Colonic mucosa (tissue), 4 donors: Measurements from ENCODE around the gene TSHZ2. TPM values are rescaled to one million over a fixed set of nuclear protein-coding genes. Genes with fewer than 3 reads are reported as not detected.

Source experiments
- DNase-seq: peaks from one replicate; pipeline ENCODE4 v3.0.0-alpha.2; 2020
- H3K27ac ChIP-seq: fragments of 200-600 bp; one replicate; pipeline ENCODE4 v1.8.0; 2021
- H3K27me3 ChIP-seq: fragments of 200-600 bp; one replicate; pipeline ENCODE4 v1.8.0; 2021
- H3K36me3 ChIP-seq: fragments of 200-600 bp; one replicate; pipeline ENCODE4 v1.8.0; 2021
- H3K4me1 ChIP-seq: fragments of 200-600 bp; one replicate; pipeline ENCODE4 v1.8.0; 2021; ENCODE audit warnings: mild to moderate bottlenecking
- H3K4me3 ChIP-seq: fragments of 200-600 bp; one replicate; pipeline ENCODE4 v1.8.0; 2021
- H3K9ac ChIP-seq, 2 donors: one replicate each; pipeline ENCODE4 v1.7.0; 2013; ENCODE audit warnings: control low read depth in 2 of 2, low read depth in 2 of 2, low read length in 2 of 2
- H3K9me3 ChIP-seq: fragments of 200-600 bp; one replicate; pipeline ENCODE4 v1.8.0; 2021
- intact Hi-C: fragments of 100-400 bp; cut with DNase I; formaldehyde crosslinking; loops from one replicate; pipeline ENCODE4 v1.14.1; 2022
- total RNA-seq, 2 donors: library from RNA; stranded (reverse); fragmentation: NEBNext Ultra II Directional in 1 of 2; extraction: Animal tissue kit (Norgen Biotek cat#: 25700) in 1 of 2; gene quantifications; one replicate each; pipeline ENCODE4 v1.2.1, GENCODE V29; 2021
- TF ChIP-seq, protein P1 (sequence below): fragments of 200-600 bp; IDR thresholded peaks from one replicate; pipeline ENCODE4 v1.8.0; 2022; ENCODE audit warnings: antibody characterized with exemption, mild to moderate bottlenecking
- donor health status: healthy.
- donor health status: DM: no; HTN: no; CAD: no.
- donor health status: DM: no; HTN: no; CAD: no.

TSHZ2 gene
- total RNA-seq, 2 donors from 2014 or later: 2.1 to 3.1 TPM

- Histone ChIP-seq H3K36me3 (no peaks in the 10 kb centered on the region), H3K4me3 (no peak overlapping the region), H3K9me3 (no peaks in the 10 kb centered on the region), H3K27ac (no peak overlapping the region), H3K9ac (no peak overlapping the region), H3K27me3 (no peaks in the 10 kb centered on the region), H3K4me1 (no peaks in the 10 kb centered on the region)
- intact Hi-C loops: no loop called here
- TF ChIP-seq, protein P1, sequence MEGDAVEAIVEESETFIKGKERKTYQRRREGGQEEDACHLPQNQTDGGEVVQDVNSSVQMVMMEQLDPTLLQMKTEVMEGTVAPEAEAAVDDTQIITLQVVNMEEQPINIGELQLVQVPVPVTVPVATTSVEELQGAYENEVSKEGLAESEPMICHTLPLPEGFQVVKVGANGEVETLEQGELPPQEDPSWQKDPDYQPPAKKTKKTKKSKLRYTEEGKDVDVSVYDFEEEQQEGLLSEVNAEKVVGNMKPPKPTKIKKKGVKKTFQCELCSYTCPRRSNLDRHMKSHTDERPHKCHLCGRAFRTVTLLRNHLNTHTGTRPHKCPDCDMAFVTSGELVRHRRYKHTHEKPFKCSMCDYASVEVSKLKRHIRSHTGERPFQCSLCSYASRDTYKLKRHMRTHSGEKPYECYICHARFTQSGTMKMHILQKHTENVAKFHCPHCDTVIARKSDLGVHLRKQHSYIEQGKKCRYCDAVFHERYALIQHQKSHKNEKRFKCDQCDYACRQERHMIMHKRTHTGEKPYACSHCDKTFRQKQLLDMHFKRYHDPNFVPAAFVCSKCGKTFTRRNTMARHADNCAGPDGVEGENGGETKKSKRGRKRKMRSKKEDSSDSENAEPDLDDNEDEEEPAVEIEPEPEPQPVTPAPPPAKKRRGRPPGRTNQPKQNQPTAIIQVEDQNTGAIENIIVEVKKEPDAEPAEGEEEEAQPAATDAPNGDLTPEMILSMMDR: no peak
- no peak for DNase-seq
Observed at GRCh38 chr20:53301869-53302268, 329.7 kb downstream of the TSHZ2 start.

DNA sequence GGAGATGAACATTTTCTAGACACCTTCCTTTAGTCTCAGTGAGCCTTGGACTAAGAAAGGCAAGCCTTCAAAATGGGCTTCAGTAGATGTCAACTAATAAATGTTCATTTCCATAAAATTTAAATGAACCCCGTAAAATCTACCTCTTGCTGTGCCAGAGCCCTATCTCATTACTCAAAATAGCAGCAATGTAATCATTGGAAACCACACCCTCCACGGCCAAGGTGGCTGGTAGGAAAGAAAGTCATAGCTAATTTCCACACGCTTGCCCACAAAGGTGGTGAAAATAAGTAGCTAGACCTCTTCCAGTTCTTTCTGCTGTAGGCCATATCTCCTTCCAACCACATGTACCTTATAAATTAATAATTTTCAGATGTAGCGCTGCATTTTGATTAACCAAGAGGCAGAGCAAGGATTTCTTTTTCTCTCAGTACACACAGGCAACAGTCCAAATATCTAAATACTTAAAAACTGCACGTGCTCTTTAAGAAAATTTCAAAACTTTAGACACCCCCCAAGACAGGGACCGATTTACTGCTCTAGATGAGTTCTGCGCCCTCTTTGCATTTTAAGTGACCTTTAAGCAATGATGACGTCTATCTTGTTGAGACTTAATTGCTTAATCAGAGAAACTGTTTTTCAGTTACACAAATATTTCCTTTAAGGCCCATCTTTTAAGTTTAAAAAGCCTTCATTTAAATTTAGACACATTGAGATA, 330.7 kb downstream of the TSHZ2 start:
- intact Hi-C loops: no loop called here
- Histone ChIP-seq H3K27ac (no peak overlapping the region), H3K9me3 (no peaks in the 10 kb centered on the region), H3K36me3 (no peaks in the 10 kb centered on the region), H3K9ac (no peak overlapping the region), H3K4me1 (no peaks in the 10 kb centered on the region), H3K27me3 (no peaks in the 10 kb centered on the region), H3K4me3 (no peak overlapping the region)
- TF ChIP-seq, protein P1: no peak
- no peak for DNase-seq

- no peaks in the 10 kb centered on the region for H3K9me3 ChIP-seq
- no peaks in the 10 kb centered on the region for H3K4me1 ChIP-seq
- TF ChIP-seq, protein P1: no peak
- no peak overlapping the region for H3K9ac ChIP-seq
- intact Hi-C loops: no loop called here
- no peaks in the 10 kb centered on the region for H3K27me3 ChIP-seq
- no peak overlapping the region for H3K27ac ChIP-seq
- no peaks in the 10 kb centered on the region for H3K36me3 ChIP-seq
- no peak overlapping the region for H3K4me3 ChIP-seq
- no peak for DNase-seq
Observed at GRCh38 chr20:53303413-53303760, 331.2 kb downstream of the TSHZ2 start.

GRCh38 chr20:53304146-53304545, 332.0 kb downstream of the TSHZ2 start:
- Histone ChIP-seq H3K36me3 (no peaks in the 10 kb centered on the region), H3K4me3 (no peak overlapping the region), H3K4me1 (no peaks in the 10 kb centered on the region), H3K27me3 (no peaks in the 10 kb centered on the region), H3K9me3 (no peaks in the 10 kb centered on the region), H3K27ac (no peak overlapping the region), H3K9ac (no peak overlapping the region)
- intact Hi-C loops: no loop called here
- no peak for DNase-seq
- TF ChIP-seq, protein P1: no peak

DNA sequence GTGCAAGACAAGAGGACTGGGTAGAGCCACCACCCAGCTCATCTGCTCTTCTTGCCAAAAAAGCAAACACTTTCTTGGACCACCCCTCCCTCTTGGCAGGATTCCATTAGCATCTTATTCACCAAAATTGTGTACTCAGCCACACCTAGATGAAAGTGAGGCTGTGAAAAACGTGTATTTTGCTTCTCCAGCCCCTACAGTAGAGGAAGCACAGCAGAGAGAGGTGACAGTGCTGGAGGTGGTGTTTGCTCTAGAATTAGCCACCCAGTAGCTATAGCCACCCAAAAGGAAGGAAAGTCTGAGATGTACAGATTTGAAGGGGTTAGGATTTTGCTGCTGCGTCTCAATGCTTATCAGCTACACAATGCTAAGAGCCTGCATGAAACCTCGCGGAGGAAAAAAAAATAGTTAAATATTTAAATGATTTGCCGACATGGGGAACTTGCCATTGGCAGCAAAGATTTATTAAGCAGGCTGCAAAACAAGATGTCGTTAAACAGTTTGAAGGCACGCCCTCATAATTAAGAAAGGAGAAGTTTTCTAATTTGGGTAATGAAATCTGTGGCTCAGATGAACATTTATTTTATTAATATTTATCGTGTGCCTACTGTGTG, 334.1 kb downstream of the TSHZ2 start:
- no peak overlapping the region for H3K9ac ChIP-seq
- no peaks in the 10 kb centered on the region for H3K4me1 ChIP-seq
- no peaks in the 10 kb centered on the region for H3K36me3 ChIP-seq
- H3K27ac ChIP-seq: no peak overlapping the region
- H3K27me3 ChIP-seq: no peaks in the 10 kb centered on the region
- intact Hi-C loops: no loop called here
- DNase-seq: no peak
- TF ChIP-seq, protein P1: no peak
- H3K4me3 ChIP-seq: no peak overlapping the region
- H3K9me3 ChIP-seq: no peaks in the 10 kb centered on the region
